NK-92 (cell line): Measurements from ENCODE around the gene TCEAL1.

ENCODE experiments used
- DNase-seq: peaks from one replicate; lab custom pipeline; 2025; ENCODE audit not compliant: unreplicated experiment; lab: John Stamatoyannopoulos, UW

The TCEAL1 gene

GRCh38 chrX:103678199-103678993, 49.6 kb downstream of the TCEAL1 start:
- no peak for DNase-seq
